NCI-H345 (cell line): ENCODE measurements around the gene ZNF346.

Experiments used
- DNase-seq: peaks from one replicate; lab custom pipeline; 2025; lab: John Stamatoyannopoulos, UW

Gene ZNF346

DNA sequence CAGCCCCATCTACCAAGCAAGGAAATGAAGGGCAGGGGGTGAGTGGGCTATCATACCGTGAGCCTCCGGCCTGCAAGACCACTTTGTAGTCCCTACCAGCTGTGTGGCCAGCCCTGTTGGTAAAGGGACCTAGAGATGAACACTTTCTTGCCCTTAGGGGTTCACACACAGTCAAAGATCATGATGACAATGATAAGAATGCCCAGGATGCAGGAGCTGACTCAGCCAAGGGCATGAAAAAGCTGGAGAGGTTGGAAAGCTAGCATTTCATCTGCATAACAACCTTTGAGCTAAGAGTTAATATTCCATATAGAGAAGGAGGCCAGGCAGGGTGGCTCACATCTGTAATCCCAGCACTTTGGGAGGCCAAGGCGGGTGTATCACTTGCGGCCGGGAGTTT, 45.0 kb downstream of the ZNF346 start:
- DNase-seq: no peak

DNA sequence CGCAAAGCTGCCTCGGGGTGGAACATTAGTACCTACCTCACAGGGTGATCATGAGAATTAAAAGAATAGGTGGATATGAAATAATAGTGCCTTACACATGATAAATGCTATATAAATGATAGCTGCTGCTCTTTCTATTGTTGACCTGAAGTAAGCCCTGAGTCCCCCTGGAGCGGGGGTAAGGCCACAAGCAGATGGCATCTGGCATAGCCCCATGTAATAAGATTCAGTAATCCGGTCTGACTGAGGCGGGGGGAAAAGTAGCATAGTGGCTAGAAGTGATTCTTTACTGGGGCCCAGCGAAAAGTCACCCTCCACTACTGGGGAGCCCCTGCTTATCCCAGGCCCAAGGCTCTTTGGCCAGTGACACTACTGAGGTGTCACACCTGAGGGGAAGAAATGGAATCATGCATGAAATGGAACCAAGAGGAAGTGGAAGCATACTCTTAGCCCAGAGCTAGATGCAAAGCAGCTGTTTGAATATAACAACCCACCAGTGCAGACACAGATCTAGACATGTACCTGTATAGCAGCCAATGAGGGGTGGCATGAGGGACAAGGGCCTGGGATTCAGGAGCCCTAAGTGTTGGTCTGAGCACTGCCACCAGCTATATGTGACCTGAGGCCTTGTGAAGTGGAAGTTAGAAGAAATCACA, 48.2 kb downstream of the ZNF346 start:
- no peak for DNase-seq

DNA sequence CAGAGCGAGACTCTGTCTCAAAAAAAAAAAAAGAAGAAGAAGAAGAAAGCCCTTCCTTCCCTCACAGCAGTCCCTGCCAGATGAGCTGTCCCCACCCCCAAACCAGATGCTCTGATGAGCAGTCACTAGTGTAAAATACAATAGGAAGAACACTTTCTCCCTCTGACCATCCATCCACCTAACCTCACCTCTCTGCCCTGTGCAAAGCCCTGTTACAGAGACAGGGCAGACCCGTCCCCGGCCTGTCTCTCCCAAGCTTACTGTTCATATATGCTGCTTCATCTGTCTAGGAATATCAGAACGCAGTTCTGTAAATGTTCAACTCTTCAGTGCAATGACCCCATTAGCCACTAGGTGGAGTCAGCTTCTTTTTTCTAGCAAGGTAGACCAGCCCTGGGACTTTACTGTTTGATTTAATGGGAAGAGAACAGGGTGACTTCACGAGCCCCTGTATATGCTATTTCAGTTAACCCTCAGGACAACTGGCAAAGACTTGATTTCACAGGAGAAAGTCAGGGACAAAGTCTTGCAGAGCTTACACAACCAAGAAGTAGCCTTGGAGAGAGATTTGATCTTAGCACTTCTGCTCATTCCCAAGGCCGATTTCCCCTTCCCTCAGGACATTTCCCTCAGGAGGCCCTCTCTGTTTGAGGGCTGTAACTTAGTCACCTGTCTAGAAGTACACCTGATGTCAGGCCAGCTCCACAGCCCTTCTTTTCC, 49.3 kb downstream of the ZNF346 start:
- DNase-seq: peak; percentile 86

DNA sequence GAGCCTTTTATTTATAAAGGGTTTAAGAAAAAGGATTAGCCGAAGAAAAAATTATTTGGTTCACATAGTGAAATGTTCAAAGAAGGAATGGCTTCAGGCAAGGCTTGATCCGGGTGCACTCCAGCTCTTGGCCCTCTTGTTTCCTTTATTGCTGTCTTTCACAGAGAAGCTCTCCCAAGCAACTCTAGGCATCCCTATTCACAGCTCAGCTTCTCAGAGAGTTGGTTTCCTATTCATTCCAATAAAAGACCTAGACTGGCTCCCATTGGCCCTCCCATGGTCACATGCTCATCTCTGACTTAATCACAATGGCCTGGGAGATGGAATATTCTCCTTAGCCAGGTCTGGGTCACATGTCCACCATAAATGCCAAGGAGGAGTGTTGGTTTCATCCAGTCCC, 54.8 kb downstream of the ZNF346 start:
- DNase-seq: no peak

DNA sequence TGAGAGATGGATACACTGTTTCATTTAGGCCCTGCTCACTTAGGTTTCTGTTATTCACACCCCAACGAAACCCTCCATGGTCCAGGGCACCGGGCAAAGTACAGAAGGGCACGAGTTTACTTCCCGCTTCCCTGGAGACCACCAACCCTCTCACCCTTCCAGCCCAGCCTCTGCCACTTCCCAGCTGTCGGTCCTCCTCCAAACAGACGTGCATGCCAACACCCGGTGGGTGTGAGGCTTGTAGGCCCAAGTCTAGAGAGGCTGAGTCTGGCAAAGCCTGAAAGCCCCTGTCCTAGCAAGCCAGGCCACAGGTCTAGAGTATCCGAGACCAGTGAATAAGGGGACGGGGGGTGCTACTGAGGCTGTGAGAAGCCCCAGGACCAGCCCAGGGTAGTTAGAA, 57.1 kb downstream of the ZNF346 start:
- DNase-seq: no peak

DNA sequence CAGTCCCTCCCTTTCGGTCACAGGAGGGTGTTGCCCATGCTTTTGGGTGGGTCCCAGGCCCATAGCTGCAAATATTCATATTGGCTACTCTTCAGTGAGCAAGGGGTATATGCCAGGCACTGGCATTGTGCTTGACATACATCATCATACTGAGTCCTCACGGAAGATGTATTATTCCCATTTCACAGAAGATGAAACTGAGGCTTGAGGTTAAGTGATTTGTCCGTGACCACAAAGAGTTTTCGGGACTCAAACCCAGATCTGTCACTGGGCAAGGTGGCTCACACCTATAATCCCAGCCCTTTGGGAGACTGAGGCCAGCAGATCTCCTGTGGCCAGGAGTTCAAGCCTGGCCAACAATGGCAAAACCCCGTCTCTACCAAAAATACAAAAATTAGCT, 57.8 kb downstream of the ZNF346 start:
- DNase-seq: no peak

DNA sequence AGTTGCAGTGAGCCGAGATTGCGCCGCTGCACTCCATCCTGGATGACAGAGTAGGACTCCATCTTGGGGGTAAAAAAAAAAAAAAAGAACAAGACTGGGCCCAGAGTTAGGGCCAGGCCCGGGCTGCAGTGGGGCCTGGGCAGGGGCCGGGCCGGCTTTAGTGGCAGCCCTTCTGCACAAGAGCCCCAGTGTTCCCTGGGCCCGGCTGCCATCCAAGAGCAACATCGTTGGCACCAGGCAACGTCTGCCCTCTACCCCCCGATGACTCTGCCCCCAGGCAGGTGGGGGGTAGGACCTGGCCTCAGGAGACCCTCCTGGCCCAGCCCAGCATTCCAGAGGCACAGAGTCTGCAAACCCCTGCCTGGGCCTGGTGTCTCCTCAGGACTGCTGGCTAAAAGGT, 59.4 kb downstream of the ZNF346 start:
- DNase-seq: no peak

DNA sequence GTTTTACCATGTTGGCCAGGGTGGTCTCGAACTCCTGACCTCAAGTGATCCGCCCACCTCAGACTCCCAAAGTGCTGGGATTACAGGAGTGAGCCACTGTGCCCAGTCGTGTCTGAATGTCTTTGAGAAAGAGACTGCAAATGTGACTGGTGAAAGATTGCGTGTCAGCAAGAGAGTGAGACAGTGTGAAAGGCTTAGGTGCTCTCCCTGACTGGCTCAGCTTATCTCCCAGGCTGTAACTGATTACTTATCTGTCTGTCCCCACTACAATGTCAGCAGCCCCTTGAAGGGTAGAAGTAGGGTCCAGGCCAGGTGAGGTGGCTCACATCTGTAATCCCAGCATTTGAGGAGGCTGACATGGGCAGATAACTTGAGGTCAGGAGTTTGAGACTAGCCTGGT, 60.9 kb downstream of the ZNF346 start:
- DNase-seq: no peak

DNA sequence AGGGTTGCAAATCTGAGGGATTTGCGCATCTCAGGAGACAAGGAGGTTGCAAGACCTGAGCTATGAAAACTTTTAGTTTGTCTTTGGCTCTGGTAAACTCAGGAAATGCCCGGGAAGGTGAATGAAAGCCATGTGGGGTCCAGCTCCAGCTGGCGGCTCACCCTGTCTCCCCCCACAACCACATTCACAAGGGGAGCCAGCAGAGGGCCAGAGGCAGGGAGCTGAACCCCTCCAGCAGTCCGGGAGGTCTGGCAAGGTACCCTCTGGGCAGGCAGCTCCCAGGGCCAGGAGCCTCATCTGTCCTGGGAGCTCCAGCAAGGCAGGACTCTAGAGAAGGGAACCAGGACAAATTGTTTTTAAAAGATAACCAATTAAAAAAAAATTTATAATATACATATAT, 61.7 kb downstream of the ZNF346 start:
- DNase-seq: no peak

DNA sequence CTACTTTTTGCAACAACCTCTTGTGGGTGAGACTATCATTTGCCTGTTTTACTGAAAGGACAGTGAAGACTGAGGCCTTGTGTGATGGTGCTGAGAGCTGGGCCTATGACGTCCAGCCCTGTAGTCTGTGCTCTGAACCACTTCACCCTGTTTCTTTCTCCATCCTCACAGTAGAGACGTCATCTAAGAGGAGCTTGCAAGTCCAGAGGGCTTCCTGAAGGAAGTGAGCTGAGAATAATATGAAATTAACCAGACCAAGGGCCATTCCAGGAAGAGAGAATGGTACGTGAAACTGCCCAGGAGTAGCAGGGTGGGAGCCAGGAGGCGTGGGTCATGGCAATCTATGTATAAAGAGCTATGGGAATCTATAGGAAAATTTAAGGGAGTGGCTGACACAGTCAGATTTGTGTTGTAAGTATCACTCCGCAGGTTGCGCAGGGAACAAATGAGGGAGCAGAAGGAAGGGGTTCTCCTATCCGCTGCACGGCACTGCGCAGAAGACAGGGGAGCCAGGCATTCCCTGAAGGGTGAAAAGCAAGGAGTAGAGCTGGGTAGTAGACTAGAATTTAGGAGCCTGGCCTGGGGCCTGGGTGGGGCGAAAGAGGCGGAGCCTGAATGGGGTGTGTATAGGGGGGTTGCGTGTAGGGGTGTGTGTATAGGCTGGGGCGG, 63.6 kb downstream of the ZNF346 start:
- DNase-seq: no peak

DNA sequence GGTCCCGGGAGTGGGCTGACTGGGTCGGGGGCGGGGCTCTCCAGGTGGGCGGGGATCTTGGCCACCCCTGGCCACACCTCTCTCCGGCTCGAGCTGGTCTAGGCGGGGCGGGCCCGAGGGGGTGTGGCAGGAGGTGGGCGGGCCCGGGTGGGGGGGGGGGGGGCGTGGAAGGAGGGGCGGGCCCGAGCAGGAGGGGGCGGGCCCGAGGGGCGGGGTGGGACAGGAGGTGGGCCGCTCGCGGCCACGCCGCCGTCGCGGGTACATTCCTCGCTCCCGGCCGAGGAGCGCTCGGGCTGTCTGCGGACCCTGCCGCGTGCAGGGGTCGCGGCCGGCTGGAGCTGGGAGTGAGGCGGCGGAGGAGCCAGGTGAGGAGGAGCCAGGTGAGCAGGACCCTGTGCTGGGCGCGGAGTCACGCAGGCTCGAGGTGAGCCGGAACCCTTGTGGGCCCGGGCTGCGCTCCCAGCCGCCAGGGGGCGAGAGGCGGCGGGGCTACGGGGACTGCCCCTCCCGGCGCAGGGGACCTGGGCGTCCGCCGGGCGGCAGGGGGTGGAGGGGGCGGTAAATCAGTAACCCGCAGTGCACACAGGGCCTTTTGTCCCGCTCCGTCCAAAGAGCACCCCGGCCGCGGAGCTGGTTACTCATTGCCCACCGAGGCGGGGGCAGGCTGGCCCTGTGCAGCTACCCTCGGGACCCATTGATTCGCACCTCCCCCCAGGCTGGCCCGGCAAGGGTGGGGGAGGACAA, 64.3 kb downstream of the ZNF346 start, which contains the start of gene FGFR4:
Gene FGFR4 (plus strand): TSS at position 262 of the 744 bp plus-strand sequence. CDS start 2,688 bp downstream, outside the sequence.
- DNase-seq: peak; percentile 84

DNA sequence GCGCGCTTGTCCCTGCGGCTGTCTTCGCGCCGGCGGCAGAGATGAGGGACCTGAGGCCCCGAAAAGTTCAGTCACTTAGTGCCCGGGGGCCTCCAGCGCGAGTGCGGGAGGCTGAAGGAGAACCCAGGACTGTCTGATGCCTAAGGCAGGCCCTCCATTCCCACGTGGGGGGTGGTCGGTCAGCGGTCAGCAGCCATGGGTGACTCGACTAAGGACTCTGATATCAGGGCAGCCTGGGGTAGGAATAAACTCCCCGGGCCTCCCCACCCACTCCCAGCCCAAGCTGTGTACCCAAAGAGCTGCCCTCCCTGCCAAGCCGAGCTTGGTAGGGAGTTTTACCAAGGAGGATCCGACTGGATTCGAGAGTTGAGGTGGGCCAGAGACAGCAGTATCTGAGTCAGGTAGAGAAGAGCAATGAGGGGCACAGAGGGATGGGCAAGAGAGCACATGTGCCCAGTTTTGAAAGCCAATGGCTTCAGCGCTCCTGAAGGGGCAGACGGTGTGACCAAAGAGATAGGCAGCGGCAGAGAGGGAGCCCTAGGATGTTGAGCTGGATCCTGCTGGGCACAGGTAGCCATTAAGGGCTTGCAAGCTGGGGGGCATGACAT, 65.0 kb downstream of the ZNF346 start:
- DNase-seq: no peak

DNA sequence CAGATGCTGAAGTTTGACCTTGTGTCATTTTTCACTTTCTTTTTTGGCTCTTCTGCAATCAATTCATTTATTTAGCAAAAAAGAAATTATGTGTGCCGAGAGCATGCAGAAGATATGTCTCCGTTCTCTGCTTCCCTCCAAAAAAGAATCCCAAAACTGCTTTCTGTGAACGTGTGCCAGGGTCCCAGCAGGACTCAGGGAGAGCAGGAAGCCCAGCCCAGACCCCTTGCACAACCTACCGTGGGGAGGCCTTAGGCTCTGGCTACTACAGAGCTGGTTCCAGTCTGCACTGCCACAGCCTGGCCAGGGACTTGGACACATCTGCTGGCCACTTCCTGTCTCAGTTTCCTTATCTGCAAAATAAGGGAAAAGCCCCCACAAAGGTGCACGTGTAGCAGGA, 66.6 kb downstream of the ZNF346 start:
- DNase-seq: no peak

DNA sequence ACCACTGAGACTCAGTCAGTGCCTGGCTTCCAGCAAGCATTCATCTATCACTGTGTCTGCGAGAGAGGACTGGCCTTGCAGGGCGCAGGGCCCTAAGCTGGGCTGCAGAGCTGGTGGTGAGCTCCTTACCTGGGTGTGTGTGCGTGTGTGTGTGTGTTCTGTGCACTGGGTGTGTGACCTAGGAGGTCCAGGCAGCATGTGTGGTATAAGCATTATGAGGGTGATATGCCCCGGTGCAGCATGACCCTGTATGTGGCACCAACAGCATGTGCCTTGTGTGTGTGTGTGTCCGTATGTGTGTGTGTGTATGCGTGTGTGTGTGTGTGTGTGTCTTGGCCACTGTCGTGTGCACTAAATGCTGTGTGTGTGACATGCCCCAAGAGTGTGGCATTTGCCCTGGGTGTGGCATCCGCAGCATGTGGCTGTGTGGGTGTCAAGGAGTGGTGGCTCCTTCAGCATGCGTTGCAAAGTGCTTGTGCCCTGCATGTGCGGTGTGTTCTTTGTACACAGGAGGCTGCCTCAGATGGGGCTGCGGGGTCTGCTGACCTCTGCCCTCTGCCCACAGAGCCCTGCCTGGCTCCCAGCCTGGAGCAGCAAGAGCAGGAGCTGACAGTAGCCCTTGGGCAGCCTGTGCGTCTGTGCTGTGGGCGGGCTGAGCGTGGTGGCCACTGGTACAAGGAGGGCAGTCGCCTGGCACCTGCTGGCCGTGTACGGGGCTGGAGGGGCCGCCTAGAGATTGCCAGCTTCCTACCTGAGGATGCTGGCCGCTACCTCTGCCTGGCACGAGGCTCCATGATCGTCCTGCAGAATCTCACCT, 67.5 kb downstream of the ZNF346 start:
- DNase-seq: no peak

DNA sequence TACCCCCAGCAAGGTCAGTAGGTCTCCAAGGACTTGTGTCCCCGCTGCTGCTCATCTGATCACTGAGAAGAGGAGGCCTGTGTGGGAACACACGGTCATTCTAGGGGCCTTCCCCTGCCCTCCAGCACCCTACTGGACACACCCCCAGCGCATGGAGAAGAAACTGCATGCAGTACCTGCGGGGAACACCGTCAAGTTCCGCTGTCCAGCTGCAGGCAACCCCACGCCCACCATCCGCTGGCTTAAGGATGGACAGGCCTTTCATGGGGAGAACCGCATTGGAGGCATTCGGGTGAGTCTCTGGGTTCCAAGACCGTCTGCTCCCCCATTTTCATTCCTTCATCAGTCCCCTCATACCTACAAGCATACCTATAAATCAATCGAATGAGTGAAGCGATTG, 68.3 kb downstream of the ZNF346 start:
- no peak for DNase-seq

DNA sequence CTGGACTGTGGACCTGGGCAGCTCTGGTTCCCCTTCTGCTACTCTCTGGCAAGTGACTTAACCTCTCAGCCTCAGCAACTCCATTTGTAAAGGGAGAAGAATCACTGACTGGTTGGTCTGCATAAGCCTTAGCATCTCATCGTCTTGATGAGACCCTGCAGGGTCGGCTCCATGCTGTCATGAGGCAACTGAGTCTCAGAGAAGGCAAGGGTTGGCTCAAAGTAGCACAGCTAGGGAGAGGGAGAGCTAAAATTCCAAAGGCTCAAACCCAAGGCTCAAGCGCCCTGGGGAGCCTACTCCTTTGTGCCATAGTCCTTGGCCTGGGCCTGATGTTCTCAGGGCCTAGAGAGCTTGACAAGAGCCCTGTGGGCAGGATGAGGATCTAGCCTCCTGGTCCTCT, 68.7 kb downstream of the ZNF346 start:
- DNase-seq: no peak

DNA sequence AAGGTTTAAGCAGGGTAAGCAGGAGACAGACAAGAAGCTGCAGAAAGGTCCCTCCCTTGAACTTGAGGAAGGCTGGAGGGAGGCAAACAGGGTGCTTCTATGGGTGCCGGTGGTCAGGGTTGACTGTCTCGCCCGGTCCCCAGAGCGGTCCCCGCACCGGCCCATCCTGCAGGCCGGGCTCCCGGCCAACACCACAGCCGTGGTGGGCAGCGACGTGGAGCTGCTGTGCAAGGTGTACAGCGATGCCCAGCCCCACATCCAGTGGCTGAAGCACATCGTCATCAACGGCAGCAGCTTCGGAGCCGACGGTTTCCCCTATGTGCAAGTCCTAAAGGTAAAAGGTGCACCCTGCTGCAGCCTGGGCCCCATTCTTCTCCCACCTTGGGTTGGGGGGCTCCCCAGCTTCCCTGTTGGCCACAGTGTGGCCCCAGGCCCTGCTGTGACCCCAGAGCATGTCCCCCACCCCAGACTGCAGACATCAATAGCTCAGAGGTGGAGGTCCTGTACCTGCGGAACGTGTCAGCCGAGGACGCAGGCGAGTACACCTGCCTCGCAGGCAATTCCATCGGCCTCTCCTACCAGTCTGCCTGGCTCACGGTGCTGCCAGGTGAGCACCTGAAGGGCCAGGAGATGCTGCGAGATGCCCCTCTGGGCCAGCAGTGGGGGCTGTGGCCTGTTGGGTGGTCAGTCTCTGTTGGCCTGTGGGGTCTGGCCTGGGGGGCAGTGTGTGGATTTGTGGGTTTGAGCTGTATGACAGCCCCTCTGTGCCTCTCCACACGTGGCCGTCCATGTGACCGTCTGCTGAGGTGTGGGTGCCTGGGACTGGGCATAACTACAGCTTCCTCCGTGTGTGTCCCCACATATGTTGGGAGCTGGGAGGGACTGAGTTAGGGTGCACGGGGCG, 69.9 kb downstream of the ZNF346 start:
- no peak for DNase-seq

DNA sequence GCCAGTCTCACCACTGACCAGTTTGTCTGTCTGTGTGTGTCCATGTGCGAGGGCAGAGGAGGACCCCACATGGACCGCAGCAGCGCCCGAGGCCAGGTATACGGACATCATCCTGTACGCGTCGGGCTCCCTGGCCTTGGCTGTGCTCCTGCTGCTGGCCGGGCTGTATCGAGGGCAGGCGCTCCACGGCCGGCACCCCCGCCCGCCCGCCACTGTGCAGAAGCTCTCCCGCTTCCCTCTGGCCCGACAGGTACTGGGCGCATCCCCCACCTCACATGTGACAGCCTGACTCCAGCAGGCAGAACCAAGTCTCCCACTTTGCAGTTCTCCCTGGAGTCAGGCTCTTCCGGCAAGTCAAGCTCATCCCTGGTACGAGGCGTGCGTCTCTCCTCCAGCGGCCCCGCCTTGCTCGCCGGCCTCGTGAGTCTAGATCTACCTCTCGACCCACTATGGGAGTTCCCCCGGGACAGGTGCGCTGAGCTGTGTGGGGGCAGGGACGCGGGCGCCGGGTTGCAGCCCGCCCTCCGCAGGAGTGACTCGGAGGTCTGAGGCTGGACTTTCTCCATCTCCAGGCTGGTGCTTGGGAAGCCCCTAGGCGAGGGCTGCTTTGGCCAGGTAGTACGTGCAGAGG, 70.7 kb downstream of the ZNF346 start:
- DNase-seq: no peak

DNA sequence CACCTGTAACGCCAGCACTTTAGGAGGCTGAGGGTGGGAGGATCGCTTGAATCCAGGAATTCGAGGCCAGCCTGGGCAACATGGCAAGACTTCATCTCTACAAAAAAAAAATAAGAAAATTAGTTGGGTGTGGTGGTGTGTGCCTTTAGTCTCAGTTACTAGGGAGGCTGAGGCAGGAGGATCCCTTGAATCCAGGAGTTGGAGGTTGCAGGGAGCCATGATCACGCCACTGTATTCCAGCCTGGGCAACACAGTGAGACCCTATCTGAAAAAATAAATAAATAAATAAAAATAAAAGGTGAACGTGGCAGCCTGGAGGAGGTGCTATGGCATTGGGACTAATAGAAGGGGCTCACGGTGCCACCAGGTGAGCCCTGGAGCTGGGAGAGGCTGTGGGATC, 71.3 kb downstream of the ZNF346 start:
- no peak for DNase-seq
